GM12864 (cell line): ENCODE data around the gene SLC41A1.

Source experiments
- DNase-seq: peaks from one replicate; pipeline ENCODE4 v3.0.0-alpha.2; 2011; ENCODE audit warnings: low read depth
- H3K4me3 ChIP-seq: 2 replicates; pipeline ENCODE4 v1.5.1; 2011; ENCODE audit warnings: mild to moderate bottlenecking, low read depth, low read length, control low read depth
- CTCF ChIP-seq: IDR thresholded peaks from 2 replicates; pipeline ENCODE4 v1.5.1; 2011; ENCODE audit warnings: low read depth, mild to moderate bottlenecking, moderate library complexity, low read length, control low read depth, inconsistent platforms; ENCODE audit errors: missing control alignments

SLC41A1 gene

GRCh38 chr1:205744403-205744802 lies 68.6 kb downstream of the SLC41A1 start:
- no peak for DNase-seq
- no peak overlapping the region for H3K4me3 ChIP-seq
- TF ChIP-seq CTCF = no peak

GRCh38 chr1:205743977-205744376 lies 69.0 kb downstream of the SLC41A1 start:
- no peak overlapping the region; the same call in 1 of the 2 replicates for H3K4me3 ChIP-seq
- DNase-seq = no peak
- no peak for TF ChIP-seq CTCF

GRCh38 chr1:205741681-205742080 lies 71.3 kb downstream of the SLC41A1 start:
- H3K4me3 ChIP-seq = no peak overlapping the region
- no peak for TF ChIP-seq CTCF
- DNase-seq = no peak

GRCh38 chr1:205739348-205740160 lies 73.4 kb downstream of the SLC41A1 start:
- no peak overlapping the region for H3K4me3 ChIP-seq
- no peak for TF ChIP-seq CTCF
- DNase-seq = no peak
